Brain microvascular endothelial cell (primary cell): ENCODE results near the gene QSOX2.
"Not testable (repeated sequence)": the region's sequence is repeated elsewhere in the genome, so short reads cannot be mapped to it uniquely, and the experiment has no call there.

Experiments used
- DNase-seq: peaks from one replicate; pipeline ENCODE4 v3.0.0-alpha.2; 2020
- H3K27ac ChIP-seq: fragments of 250-450 bp; sonication (Bioruptor Pico); 2 replicates; pipeline ENCODE4 v1.5.1; 2020; ENCODE audit warnings: mild to moderate bottlenecking, moderate library complexity
- H3K27me3 ChIP-seq: fragments of 250-450 bp; sonication (Bioruptor Pico); replicated peaks from 2 replicates; pipeline ENCODE4 v1.5.1; 2020; ENCODE audit warnings: mild to moderate bottlenecking
- H3K36me3 ChIP-seq: fragments of 250-450 bp; sonication (Bioruptor Pico); replicated peaks from 2 replicates; pipeline ENCODE4 v1.5.1; 2020; ENCODE audit warnings: mild to moderate bottlenecking
- H3K4me3 ChIP-seq: 2 replicates; pipeline ENCODE4 v1.5.1; 2011; ENCODE audit warnings: low read depth, mild to moderate bottlenecking, control low read depth, low read length, moderate library complexity
- CTCF ChIP-seq: IDR thresholded peaks from 2 replicates; pipeline ENCODE4 v1.5.1; 2011; ENCODE audit warnings: low read depth, mild to moderate bottlenecking, moderate library complexity, low read length, control low read depth, inconsistent platforms; ENCODE audit errors: missing control alignments
- in situ Hi-C: cut with HindIII; loops from 2 replicates; pipeline ENCODE4 v1.10.0; 2017; ENCODE audit warnings: low sequenced_read_pairs, low pct_ligation_motif_present

Gene QSOX2

GRCh38 chr9:136239135-136239982 is 6.3 kb downstream of the QSOX2 start:
- Histone ChIP-seq H3K36me3 (peaks cover 7% of the 10 kb centered on the region), H3K27me3 (no peaks in the 10 kb centered on the region), H3K27ac (no peak overlapping the region), H3K4me3 (no peak overlapping the region)
- no peak for TF ChIP-seq CTCF
- no peak for DNase-seq
- in situ Hi-C loops = no loop called here

- no peak overlapping the region for H3K4me3 ChIP-seq
- TF ChIP-seq CTCF = no peak
- in situ Hi-C loops = no loop called here
- peaks cover 7% of the 10 kb centered on the region for H3K36me3 ChIP-seq
- no peaks in the 10 kb centered on the region for H3K27me3 ChIP-seq
- no peak overlapping the region for H3K27ac ChIP-seq
- no peak for DNase-seq
Measured at GRCh38 chr9:136238342-136238732, 7.3 kb downstream of the QSOX2 start.

GRCh38 chr9:136237486-136238341 is 7.9 kb downstream of the QSOX2 start:
- Histone ChIP-seq H3K27ac (no peak overlapping the region), H3K4me3 (no peak overlapping the region), H3K27me3 (no peaks in the 10 kb centered on the region), H3K36me3 (peaks cover 7% of the 10 kb centered on the region)
- TF ChIP-seq CTCF = no peak
- in situ Hi-C loops = no loop called here
- DNase-seq = no peak

- H3K27ac ChIP-seq, H3K36me3 ChIP-seq, in situ Hi-C loops, H3K27me3 ChIP-seq, DNase-seq, H3K4me3 ChIP-seq: not testable (repeated sequence)
Measured at GRCh38 chr9:136236471-136237410, 8.9 kb downstream of the QSOX2 start.

- Histone ChIP-seq H3K27me3 (no peaks in the 10 kb centered on the region), H3K27ac (no peak overlapping the region), H3K4me3 (no peak overlapping the region), H3K36me3 (peaks cover 7% of the 10 kb centered on the region)
- in situ Hi-C loops = no loop called here
- no peak for DNase-seq
- no peak for TF ChIP-seq CTCF
Measured at GRCh38 chr9:136235709-136236455, 9.7 kb downstream of the QSOX2 start.
